GM10266 (cell line): Measurements from ENCODE around the gene GRAMD1A.
"Not testable (repeated sequence)": the region's sequence is repeated elsewhere in the genome, so short reads cannot be mapped to it uniquely, and the experiment has no call there.

Experiments
- DNase-seq: peaks from one replicate; pipeline ENCODE4 v3.0.0; 2012; ENCODE audit errors: extremely low spot score
- CTCF ChIP-seq: IDR thresholded peaks from 2 replicates; pipeline ENCODE4 v1.5.1; 2012; ENCODE audit warnings: mild to moderate bottlenecking, low read depth; ENCODE audit not compliant: control insufficient read depth, insufficient read depth; ENCODE audit errors: missing control alignments

The GRAMD1A gene

GRCh38 chr19:34984287-34984686 is 15.8 kb upstream of the GRAMD1A start:
- no peak for DNase-seq
- no peak for TF ChIP-seq CTCF

DNA sequence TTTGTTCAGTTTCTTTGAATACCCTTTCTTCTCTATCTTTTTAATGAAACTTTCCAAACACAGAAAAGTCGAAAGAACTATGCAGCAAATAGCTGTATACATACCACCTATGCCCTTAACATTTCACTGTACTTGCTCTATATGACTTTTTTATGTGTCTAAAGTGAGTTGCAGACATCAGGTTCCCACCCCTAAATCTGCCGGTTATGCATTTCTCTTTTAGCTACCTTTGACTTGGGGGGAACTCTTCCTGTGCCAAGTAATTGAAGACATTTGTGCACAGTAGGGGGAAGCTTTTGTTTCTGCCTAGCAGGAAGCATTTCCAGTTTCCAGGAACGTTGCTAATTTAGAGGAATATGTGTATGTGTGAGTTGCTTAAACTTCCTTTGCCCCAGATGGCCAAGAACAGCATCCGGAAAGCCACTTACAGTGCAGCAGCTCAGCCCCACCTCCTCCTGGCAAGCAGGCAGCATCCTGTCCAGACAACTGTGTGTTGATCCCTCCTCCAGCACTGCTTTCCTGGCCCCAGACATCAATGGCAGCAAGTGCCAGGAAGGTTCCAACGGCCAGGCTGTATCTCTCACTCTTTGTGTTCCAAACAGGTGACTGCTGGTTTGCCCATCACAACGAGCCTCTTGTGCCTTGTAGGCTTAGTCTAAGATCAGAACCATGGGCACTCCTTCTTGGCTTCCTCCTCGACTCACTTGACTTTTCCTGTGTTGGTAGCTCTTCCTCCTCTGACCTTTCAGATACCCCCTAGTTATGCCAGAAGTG is 14.7 kb upstream of the GRAMD1A start:
- no peak for DNase-seq
- TF ChIP-seq CTCF, result no peak

DNA sequence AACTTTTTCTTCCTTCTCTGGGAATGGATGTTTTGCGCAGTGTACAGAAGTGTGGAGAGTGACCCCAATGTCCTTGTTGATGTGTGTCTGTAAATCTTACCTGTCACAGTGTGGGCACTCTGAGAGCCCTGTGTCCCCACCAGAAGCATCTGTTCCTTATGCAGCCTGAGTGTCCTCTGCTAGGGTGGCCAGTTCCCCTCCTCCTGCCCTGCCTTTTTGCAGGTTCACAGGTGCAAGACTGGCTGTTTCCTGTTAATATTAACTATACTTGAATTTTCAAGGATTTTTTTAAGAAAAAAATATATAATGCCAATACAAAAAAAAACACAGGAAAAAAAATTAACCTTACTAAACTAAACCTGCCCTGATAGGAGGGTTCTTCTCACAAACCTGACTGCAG is 12.0 kb upstream of the GRAMD1A start:
- DNase-seq, result no peak
- TF ChIP-seq CTCF, result no peak

DNA sequence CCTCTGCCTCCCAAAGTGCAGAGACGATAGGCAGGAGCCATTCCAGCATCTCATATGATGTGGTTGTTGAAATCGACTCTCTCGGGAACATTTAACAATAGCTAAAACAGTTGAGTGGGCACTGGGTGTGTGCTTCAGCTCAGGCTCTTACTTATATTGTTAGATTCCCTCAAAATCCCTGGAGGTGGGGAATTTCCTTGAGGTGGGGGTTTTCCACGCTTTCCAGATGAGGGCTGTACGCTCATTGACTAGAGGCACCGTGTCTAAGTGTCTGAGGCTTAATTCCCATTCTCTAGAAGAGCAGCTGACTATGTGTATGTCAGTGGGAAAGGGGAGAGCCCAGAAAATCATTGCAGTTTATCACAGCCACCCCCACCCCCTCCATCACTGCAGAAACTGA is 10.8 kb upstream of the GRAMD1A start:
- no peak for TF ChIP-seq CTCF
- peak; percentile 16 for DNase-seq

DNA sequence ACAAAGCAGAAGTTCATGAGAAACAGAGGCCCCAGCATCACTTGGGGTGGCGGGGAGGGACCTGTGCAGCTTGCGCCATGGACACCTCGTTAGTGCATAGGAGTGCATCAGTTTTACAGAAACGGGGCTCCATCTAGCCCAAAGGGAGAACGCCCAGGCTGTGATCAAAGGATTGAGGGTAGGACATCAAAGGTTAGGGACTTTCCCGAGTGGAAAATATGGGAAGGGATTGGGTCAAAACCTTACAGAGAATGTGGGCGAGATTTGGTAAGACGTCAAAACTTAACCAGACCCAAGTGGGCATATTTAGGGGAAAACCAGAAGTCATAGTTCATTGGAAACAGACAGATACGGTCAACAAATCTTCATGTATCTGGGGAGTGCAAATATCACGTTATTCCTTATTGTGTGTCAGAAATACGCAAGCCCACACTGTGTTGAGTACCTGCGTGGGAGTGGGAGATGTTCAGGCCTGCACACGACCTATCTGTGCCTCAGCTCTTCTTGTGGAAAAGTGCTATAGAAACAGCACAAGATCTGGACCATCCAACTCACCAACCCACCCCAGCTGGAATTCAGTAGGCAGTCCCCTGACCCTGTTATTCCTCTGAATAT is 9.4 kb upstream of the GRAMD1A start:
- DNase-seq, result peak; percentile 58
- TF ChIP-seq CTCF, result no peak

DNA sequence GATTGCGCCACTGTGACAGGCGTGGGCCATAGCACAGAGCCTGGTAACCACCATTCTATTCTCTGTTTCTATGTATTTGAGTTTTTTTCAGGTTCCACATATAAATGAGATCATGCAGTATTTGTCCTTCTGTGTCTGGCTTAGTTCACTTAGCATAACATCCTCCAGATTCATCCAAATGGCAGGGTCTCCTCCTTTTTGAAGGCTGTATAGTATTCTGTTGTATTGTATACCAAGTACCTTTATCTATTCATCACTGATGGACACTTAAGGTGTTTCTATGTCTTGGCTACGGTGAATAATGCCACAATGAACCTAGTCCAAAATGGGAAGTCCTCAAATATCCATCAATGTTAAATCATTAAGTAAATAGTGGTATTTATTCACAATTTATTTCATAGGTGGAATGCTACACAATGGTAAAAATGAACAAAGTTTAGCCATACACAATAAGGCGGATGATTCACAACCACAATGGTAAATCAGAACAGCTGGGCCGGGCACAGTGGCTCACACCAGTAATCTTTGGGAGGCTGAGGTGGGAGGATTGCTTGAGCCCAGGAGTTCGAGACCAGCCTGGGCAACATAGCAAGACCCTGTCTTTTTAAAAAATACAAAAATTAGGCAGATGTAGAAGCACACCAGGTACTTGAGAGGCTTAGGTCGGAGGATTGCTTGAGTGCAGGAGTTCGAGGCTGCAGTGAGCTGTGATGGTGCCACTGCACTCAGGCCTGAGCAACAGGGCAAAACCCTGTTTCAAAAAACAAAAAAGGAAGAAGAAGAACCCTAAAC is 8.4 kb upstream of the GRAMD1A start:
- no peak for TF ChIP-seq CTCF
- DNase-seq, result no peak

- DNase-seq, result not testable (repeated sequence)
Observed at GRCh38 chr19:34992582-34992981, 7.5 kb upstream of the GRAMD1A start.
